PC-9 (cell line): ENCODE data around the gene SLCO4A1.

Source experiments
- EZH2 ChIP-seq: fragments of 200-600 bp; sonication (generic); IDR thresholded peaks from 2 replicates; pipeline ENCODE4 v1.8.0; 2017; ENCODE audit warnings: antibody characterized with exemption, low read depth
- TF ChIP-seq, protein P1 (sequence below): fragments of 200-600 bp; sonication (generic); conservative IDR thresholded peaks from 2 replicates; pipeline ENCODE4 v1.6.1; 2017; ENCODE audit warnings: mixed run types, antibody characterized with exemption, mild to moderate bottlenecking, moderate library complexity

DNA sequence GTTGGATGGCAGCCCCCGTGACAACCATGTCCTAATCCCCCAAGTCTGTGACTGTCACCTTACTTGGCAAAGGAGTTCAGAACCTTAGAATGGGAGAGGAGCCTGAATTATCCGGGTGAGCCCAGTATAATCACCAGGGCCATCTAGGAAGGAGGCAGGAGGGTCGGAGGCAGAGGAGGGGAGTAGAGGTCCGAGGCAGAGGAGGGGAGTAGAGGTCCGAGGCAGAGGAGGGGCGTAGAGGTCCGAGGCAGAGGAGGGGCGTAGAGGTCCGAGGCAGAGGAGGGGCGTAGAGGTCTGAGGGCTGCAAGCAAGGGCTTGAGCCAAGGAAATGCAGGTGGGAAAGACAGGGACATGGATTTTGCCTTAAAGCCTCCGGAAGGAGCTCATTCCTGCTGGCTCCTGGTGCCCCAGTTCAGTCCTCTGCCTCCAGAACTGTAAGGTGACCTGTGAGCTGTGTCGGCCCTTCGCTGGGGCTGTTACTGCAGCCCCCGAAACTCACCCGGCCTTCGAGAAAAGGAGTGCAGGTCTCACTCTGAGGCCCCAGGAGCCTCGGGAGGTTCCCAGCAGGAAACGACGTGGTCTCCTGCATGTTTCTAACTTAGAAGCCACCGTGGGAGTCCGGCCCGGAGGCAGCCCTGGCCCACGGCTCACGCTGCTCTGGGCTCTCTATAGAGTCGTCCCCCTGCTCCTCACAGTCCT is 20.0 kb upstream of the SLCO4A1 start:
- no peak for TF ChIP-seq EZH2
- TF ChIP-seq, protein P1, sequence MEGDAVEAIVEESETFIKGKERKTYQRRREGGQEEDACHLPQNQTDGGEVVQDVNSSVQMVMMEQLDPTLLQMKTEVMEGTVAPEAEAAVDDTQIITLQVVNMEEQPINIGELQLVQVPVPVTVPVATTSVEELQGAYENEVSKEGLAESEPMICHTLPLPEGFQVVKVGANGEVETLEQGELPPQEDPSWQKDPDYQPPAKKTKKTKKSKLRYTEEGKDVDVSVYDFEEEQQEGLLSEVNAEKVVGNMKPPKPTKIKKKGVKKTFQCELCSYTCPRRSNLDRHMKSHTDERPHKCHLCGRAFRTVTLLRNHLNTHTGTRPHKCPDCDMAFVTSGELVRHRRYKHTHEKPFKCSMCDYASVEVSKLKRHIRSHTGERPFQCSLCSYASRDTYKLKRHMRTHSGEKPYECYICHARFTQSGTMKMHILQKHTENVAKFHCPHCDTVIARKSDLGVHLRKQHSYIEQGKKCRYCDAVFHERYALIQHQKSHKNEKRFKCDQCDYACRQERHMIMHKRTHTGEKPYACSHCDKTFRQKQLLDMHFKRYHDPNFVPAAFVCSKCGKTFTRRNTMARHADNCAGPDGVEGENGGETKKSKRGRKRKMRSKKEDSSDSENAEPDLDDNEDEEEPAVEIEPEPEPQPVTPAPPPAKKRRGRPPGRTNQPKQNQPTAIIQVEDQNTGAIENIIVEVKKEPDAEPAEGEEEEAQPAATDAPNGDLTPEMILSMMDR = no peak
